Naive thymus-derived CD8-positive, alpha-beta T cell (primary cell): Measurements from ENCODE around the gene CDKAL1. TPM values are rescaled to one million over a fixed set of nuclear protein-coding genes. Genes with fewer than 3 reads are reported as not detected.
A peak's percentile ranks its signal among the peaks of the same experiment; 100 is the strongest.
"Not testable (repeated sequence)": the region's sequence is repeated elsewhere in the genome, so short reads cannot be mapped to it uniquely, and the experiment has no call there.

Experiments
- ATAC-seq, 2 donors: fragments of 150-1000 bp; cut with Tn5 transposase in 1 of 2; sonication (Bioruptor Pico), chemical (Tn5 transposase) in 1 of 2; 1 replicate in 1 of 2; 2 replicates in 1 of 2; pipeline ENCODE4 v1.10.0; 2021; ENCODE audit warnings: mild to moderate bottlenecking in 2 of 2, moderate library complexity in 2 of 2
- POLR2A ChIA-PET: fragments of 350-600 bp; sonication (Branson Sonifier 250); formaldehyde crosslinking; loops from one replicate; lab custom pipeline; 2021; ENCODE audit warnings: antibody characterized with exemption; lab: Charles Lee
- DNase-seq, 10 donors: peaks; one replicate each; pipeline versions ENCODE4 v3.0.0 to v3.0.0-alpha.2; 2020 to 2022
- H3K27ac Mint-ChIP-seq, 10 donors: one replicate each; pipeline ENCODE4 v1.8.0; 2020 to 2022; ENCODE audit warnings: mild to moderate bottlenecking in 10 of 10, mixed read lengths in 10 of 10, moderate library complexity in 4 of 10, inconsistent platforms in 1 of 10
- H3K27me3 Mint-ChIP-seq, 5 donors: one replicate each; pipeline ENCODE4 v1.8.0; 2021 to 2022; ENCODE audit warnings: mixed read lengths in 5 of 5
- H3K36me3 Mint-ChIP-seq, 3 donors: one replicate each; pipeline ENCODE4 v1.8.0; 2020 to 2022; ENCODE audit warnings: mixed read lengths in 3 of 3, mild to moderate bottlenecking in 2 of 3, inconsistent platforms in 1 of 3
- H3K4me1 Mint-ChIP-seq, 4 donors: one replicate each; pipeline ENCODE4 v1.8.0; 2021 to 2022; ENCODE audit warnings: mixed read lengths in 4 of 4
- H3K4me3 Mint-ChIP-seq, 10 donors: one replicate each; pipeline ENCODE4 v1.8.0; 2020 to 2022; ENCODE audit warnings: mild to moderate bottlenecking in 10 of 10, mixed read lengths in 10 of 10, moderate library complexity in 6 of 10, inconsistent platforms in 1 of 10
- H3K9me3 Mint-ChIP-seq, 9 donors: one replicate each; pipeline ENCODE4 v1.8.0; 2020 to 2022; ENCODE audit warnings: mixed read lengths in 9 of 9, mild to moderate bottlenecking in 3 of 9, inconsistent platforms in 1 of 9, moderate library complexity in 1 of 9
- polyA plus RNA-seq, 3 donors: library from polyadenylated mRNA; unstranded; fragments of 300-500 nt; fragmentation: Illumina TruSeq; gene quantifications; one replicate each; pipeline ENCODE4 v1.2.3, GENCODE V29; 2021
- total RNA-seq, 8 experiments: library from RNA in 2 of 8; stranded (reverse) in 2 of 8; gene quantifications; one replicate each; pipeline ENCODE4 v1.2.3 and lab custom pipeline; 2021 to 2026

The CDKAL1 gene
- total and polyA plus RNA-seq, 5 experiments from 2014 or later: 21.5 to 36.7 (median 29.1) TPM

DNA sequence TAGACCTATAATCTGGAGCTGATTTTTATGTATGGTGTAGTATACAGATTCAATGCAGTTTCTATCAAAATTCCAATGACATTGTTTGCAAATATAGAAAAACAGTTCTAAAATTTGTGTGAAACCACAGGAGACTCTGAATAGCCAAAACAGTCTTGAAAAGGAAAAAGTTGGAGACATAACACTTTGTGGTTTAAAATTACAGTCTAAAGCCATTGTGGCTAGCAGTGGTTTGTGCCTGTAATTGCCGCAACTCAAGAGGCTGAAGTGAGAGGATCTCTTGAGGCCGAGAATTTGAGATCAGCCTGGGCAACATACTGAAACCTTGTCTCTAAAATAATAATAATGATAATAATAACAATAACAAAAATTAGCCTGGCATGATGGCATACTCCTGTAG is 213.7 kb downstream of the CDKAL1 start:
- H3K27me3 Mint-ChIP-seq: no peaks in the 10 kb centered on the region
- H3K4me3 Mint-ChIP-seq: no peak overlapping the region
- peaks cover 6 to 25% (median 23%) of the 10 kb centered on the region in 3 donors for H3K36me3 Mint-ChIP-seq
- H3K27ac Mint-ChIP-seq: no peak overlapping the region
- DNase-seq: no peak
- H3K4me1 Mint-ChIP-seq: peaks cover 3 to 19% (median 10%) of the 10 kb centered on the region in 4 donors
- peaks cover 0 to 8% (median 0%) of the 10 kb centered on the region in 9 donors for H3K9me3 Mint-ChIP-seq
- ATAC-seq: no peak
- POLR2A ChIA-PET: no interaction called here

DNA sequence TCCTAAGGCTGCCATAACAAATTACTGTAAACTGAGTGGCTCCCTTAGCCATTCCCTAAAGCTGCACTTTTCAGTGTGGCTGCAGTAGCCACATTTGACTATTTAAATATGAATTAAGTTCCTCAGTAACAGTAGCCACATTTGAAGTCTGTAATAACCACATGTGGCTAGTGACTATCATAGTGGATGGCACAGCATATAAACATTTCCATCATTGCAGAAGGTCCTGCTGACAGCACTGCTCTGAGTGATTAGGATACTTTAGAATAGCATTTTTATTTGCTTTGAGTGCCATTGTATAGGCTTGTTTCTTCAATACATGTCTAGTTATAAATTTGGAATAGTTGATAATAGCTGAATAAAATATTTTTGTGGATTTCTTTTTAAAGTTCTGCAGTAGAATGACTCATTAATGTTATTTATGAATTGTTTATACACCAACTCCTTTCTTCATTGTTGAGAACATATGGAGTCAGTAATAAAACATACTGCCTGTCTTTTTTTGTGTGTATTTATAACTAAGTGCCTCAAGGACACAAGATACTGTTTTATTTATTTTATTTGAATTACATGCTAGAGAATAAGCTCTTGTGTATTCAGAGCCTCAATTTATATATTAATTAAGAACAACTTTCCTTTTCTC is 217.2 kb downstream of the CDKAL1 start:
- Mint-ChIP-seq H3K9me3 (peaks cover 0 to 17% (median 6%) of the 10 kb centered on the region in 9 donors), H3K4me1 (peaks cover 13 to 28% (median 19%) of the 10 kb centered on the region in 4 donors), H3K4me3 (no peak overlapping the region), H3K36me3 (peaks cover 25 to 37% (median 31%) of the 10 kb centered on the region in 3 donors), H3K27me3 (no peaks in the 10 kb centered on the region), H3K27ac (no peak overlapping the region)
- POLR2A ChIA-PET: no interaction called here
- ATAC-seq (no peak), DNase-seq (no peak)

DNA sequence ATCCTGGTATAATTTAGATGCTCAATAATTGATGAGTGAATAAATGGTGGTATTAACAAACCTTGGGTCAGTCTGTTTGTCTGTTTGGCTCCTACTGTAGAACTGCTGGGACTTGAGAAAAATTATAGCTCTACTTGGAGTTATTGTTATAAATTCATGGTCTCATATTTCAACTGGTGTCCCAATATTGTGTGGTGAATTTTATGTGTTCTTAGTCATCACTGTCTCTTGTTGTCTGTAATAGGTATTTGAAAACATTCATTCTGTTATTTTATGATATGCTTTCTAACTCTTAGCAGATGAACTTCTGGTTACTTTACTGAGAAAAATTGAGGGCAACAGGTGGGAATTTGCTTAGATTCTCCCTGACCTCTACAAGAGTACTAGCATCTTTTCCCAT is 221.4 kb downstream of the CDKAL1 start:
- H3K27me3 Mint-ChIP-seq: no peaks in the 10 kb centered on the region
- no peak for ATAC-seq
- H3K27ac Mint-ChIP-seq: peak overlapping the region in 1 of 10 donors; percentile 7
- peaks cover 0 to 17% (median 6%) of the 10 kb centered on the region in 9 donors for H3K9me3 Mint-ChIP-seq
- H3K4me3 Mint-ChIP-seq: no peak overlapping the region
- DNase-seq: no peak
- H3K4me1 Mint-ChIP-seq: peaks cover 11 to 18% (median 14%) of the 10 kb centered on the region in 4 donors
- POLR2A ChIA-PET: no interaction called here
- H3K36me3 Mint-ChIP-seq: peaks cover 20 to 48% (median 38%) of the 10 kb centered on the region in 3 donors

DNA sequence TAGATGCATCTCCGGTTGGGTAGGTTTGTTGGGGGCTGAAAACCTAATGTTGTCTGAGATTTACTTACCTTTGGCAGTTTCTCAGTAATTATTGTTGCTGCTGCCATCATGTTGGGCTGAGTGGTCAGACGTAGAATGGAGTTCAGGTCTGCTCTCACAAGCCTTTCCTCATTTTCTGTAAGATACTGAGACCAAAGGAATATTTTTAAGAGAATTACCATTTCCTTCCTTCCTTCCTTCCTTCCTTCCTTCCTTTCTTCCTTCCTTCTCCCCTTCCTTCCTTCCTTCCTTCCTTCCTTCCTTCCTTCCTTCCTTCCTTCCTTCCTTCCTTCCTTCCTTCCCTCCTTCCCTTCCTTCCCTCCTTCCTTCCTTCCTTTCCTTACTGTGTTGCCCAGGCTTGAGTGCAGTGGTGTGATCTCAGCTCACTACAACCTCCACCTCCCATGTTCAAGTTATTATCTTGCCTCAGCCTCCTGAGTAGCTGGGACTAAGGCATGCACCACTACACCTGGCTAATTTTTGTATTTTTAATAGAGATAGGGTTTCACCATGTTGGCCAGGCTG is 222.4 kb downstream of the CDKAL1 start:
- ATAC-seq, H3K27me3 Mint-ChIP-seq, H3K27ac Mint-ChIP-seq, H3K4me3 Mint-ChIP-seq, POLR2A ChIA-PET, DNase-seq: not testable (repeated sequence)
- H3K4me1 Mint-ChIP-seq: peaks cover 10 to 15% (median 13%) of the 10 kb centered on the region in 4 donors
- peaks cover 0 to 17% (median 6%) of the 10 kb centered on the region in 9 donors for H3K9me3 Mint-ChIP-seq
- H3K36me3 Mint-ChIP-seq: peaks cover 20 to 48% (median 37%) of the 10 kb centered on the region in 3 donors

DNA sequence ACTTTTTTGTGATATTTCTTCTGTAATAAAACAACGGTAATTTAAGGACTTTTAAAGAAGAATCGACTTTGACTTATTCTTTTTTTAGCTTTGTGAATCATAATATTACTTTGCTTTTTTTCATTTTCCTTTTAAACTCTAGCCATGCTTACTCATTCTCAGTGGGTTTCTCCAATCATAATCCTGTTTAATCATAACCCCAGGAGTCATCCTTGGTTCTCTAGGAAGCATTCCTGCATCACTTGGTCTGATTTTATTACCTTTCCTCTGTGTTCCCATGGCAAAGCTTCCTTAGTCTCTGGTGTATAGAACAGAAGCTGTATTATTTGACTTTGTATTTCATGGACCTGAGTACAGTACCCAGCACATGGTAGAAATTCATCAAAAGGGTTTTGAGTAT is 223.5 kb downstream of the CDKAL1 start:
- H3K27me3 Mint-ChIP-seq: no peaks in the 10 kb centered on the region
- peaks cover 10 to 15% (median 13%) of the 10 kb centered on the region in 4 donors for H3K4me1 Mint-ChIP-seq
- H3K27ac Mint-ChIP-seq: no peak overlapping the region
- peaks cover 20 to 41% (median 27%) of the 10 kb centered on the region in 3 donors for H3K36me3 Mint-ChIP-seq
- H3K9me3 Mint-ChIP-seq: peaks cover 0 to 17% (median 3%) of the 10 kb centered on the region in 9 donors
- no peak overlapping the region for H3K4me3 Mint-ChIP-seq
- no peak for ATAC-seq
- no peak for DNase-seq
- POLR2A ChIA-PET: no interaction called here

DNA sequence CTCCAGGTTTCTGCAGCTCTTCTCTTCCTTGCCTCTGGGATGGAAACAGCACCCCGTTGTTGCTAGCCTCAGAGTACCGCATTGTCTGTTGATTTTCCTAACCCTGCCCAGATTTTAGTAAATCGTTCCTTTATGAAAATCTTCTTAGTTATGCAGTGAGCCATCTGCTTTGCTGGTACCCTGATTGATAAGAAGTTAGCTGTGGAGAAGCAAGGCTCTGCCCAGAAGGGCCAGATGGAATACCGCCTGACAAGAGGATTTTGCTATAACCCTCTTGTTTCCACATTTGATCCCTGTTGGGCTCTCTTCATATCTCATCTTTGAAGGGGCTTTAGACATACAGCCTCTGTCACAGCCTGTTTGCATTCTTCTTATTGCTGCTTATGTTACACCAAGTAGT is 229.0 kb downstream of the CDKAL1 start:
- no peaks in the 10 kb centered on the region for H3K27me3 Mint-ChIP-seq
- H3K36me3 Mint-ChIP-seq: peaks cover 0 to 19% (median 17%) of the 10 kb centered on the region in 3 donors
- no peaks in the 10 kb centered on the region for H3K9me3 Mint-ChIP-seq
- no peaks in the 10 kb centered on the region for H3K4me1 Mint-ChIP-seq
- no peak for DNase-seq
- POLR2A ChIA-PET: no interaction called here
- no peak for ATAC-seq
- no peak overlapping the region for H3K4me3 Mint-ChIP-seq
- no peak overlapping the region for H3K27ac Mint-ChIP-seq

DNA sequence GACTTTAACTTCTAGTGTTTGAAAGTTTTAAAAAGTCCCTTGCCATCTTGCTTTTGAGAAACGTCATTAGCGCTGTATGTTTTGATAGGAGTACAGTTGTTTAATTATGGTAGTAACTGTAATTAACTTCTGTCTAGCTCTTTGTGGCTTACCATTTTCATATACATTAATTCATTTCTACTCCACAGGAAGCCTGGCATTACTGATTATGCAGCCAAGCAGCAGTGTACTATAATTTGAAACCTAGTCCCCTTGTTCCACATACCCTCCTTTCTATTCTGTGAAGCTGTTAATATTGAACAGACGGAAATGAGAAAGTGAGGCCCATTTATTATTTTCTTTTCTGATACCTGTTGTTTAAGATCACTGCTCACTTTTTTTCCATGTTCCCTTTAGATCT is 235.4 kb downstream of the CDKAL1 start:
- DNase-seq: no peak
- Mint-ChIP-seq H3K9me3 (no peaks in the 10 kb centered on the region), H3K27me3 (no peaks in the 10 kb centered on the region), H3K36me3 (peaks cover 4 to 39% (median 24%) of the 10 kb centered on the region in 3 donors), H3K4me1 (peaks cover 0 to 3% (median 0%) of the 10 kb centered on the region in 4 donors), H3K4me3 (no peak overlapping the region), H3K27ac (no peak overlapping the region)
- ATAC-seq: no peak
- POLR2A ChIA-PET: no interaction called here

DNA sequence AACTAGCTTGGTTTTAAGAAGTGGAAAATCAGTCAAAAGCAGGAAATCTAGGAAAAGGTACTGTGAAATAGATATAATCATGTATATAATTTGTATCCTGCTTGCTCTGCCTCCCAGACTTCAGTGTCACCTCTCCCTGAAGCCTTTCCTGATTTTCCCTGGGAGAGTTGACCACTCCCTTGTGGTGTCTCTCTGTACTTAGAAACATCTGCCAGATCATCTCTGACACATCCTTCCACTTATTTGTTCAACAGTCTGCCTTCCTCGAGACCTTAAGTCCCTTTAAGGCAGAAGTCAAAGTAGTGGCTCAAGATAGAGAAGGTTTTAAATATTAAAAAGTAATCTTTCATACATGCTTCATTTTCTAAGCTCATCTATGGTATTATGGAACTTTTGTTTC is 236.5 kb downstream of the CDKAL1 start:
- Mint-ChIP-seq H3K27me3 (no peaks in the 10 kb centered on the region), H3K9me3 (no peaks in the 10 kb centered on the region), H3K4me1 (peaks cover 0 to 3% (median 0%) of the 10 kb centered on the region in 4 donors), H3K36me3 (peaks cover 4 to 37% (median 21%) of the 10 kb centered on the region in 3 donors), H3K27ac (no peak overlapping the region), H3K4me3 (no peak overlapping the region)
- ATAC-seq: no peak
- POLR2A ChIA-PET: no interaction called here
- DNase-seq: no peak

DNA sequence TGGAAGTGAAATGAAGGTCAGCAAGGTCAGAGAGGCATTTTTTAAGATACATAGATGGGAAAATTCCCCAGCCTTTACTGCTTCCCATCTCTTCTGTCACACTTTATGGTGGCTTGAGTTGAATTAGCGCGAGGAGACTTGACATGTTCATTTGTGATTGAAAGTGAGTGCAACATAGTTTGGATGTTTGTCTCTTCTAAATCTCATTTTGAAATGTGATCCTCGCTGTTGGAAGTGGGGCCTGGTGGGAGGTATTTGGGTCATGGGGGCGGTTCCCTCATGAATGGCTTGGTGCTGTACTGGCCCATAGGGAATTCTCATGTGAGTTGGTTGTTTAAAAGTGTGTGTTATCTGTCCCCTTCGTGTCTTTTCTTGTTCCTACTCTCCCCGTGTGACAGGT is 237.2 kb downstream of the CDKAL1 start:
- POLR2A ChIA-PET: no interaction called here
- Mint-ChIP-seq H3K36me3 (peaks cover 4 to 37% (median 25%) of the 10 kb centered on the region in 3 donors), H3K27ac (no peak overlapping the region), H3K4me1 (peaks cover 0 to 3% (median 0%) of the 10 kb centered on the region in 4 donors), H3K4me3 (no peak overlapping the region), H3K9me3 (no peaks in the 10 kb centered on the region), H3K27me3 (no peaks in the 10 kb centered on the region)
- DNase-seq (no peak), ATAC-seq (no peak)

DNA sequence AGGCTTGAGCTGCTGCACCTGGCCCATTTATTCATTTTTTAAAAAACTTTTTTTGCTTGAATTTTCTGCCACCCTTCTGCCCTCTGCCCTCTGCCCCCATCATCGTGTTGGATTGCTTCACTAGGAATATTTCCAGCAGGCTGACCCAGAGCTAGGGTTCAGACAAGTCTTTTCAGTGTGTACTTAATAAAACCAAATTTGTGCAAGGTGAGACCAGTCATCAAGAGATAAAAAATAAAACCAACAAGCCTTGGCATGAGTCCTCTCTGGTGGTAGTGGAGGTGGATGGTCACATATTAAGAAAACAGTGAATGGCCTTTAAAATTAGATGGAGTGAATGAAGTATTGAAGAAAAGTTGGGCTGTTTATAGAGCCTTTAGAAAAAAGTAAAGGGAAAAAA is 239.6 kb downstream of the CDKAL1 start:
- Mint-ChIP-seq H3K4me3 (no peak overlapping the region), H3K4me1 (peaks cover 0 to 3% (median 0%) of the 10 kb centered on the region in 4 donors), H3K9me3 (no peaks in the 10 kb centered on the region), H3K27ac (no peak overlapping the region), H3K27me3 (no peaks in the 10 kb centered on the region), H3K36me3 (peaks cover 4 to 33% (median 32%) of the 10 kb centered on the region in 3 donors)
- no peak for DNase-seq
- POLR2A ChIA-PET: no interaction called here
- no peak for ATAC-seq

DNA sequence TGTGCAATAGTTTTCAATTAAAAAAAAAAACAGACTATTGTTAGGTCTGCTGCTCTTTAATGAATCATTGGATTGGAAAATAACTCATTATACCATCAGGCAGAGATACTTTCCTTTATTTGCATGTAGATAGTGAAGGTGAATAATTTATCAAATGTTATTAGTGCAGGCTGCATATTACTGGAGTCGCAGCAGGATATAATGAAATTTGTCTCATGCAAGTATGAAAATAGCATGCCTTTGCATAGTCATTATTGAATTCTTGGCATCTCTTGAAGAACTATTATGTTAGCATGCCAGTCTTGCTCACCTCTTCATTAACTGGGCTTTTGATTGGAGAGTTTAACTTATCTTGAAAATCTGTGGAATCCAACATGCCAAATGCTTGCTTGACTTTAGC is 241.7 kb downstream of the CDKAL1 start:
- H3K36me3 Mint-ChIP-seq: peaks cover 7 to 36% (median 31%) of the 10 kb centered on the region in 3 donors
- H3K4me3 Mint-ChIP-seq: no peak overlapping the region
- H3K27me3 Mint-ChIP-seq: no peaks in the 10 kb centered on the region
- H3K4me1 Mint-ChIP-seq: peaks cover 0 to 2% (median 0%) of the 10 kb centered on the region in 4 donors
- ATAC-seq (no peak), DNase-seq (no peak)
- POLR2A ChIA-PET: no interaction called here
- no peaks in the 10 kb centered on the region for H3K9me3 Mint-ChIP-seq
- no peak overlapping the region for H3K27ac Mint-ChIP-seq

DNA sequence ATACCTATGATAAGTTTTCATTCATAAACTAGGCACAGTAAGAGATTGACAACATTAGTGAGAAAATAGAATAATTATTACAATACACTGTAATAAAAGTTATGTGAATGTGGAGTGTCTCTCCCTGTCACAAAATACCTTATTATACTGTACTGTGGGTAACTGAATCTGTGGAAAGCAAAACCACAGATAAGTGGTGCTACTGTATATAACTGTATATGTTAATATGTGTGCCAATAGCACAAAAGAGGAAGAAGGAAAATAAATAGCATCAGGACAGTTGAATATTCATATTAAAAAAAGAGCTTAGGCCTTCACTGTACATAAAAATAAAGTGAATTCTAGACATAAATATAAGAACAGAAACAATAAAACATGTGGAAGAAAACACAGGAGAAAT is 243.5 kb downstream of the CDKAL1 start:
- ATAC-seq (no peak), DNase-seq (no peak)
- peaks cover 15 to 49% (median 40%) of the 10 kb centered on the region in 3 donors for H3K36me3 Mint-ChIP-seq
- H3K4me3 Mint-ChIP-seq: no peak overlapping the region
- no peaks in the 10 kb centered on the region for H3K27me3 Mint-ChIP-seq
- H3K27ac Mint-ChIP-seq: no peak overlapping the region
- H3K4me1 Mint-ChIP-seq: peaks cover 0 to 3% (median 0%) of the 10 kb centered on the region in 4 donors
- POLR2A ChIA-PET: no interaction called here
- no peaks in the 10 kb centered on the region for H3K9me3 Mint-ChIP-seq

DNA sequence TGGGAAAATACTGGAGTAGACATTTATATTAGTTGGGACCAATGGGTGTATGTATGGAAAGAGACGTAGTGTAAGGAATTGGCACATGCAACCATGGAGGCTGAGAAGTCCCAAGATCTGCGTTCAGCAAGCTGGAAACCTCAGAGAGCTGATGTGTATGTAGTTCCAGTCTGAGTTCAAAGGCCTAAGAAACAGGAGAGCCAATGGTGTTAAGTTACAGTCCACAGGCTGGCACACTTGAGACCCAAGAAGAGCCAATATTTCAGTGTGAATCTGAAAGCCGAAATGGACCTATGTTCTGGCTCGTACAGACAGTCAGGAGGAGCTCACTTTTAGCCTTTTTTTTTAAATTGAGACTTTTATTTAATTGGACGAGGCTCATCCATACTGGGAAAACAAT is 244.2 kb downstream of the CDKAL1 start:
- ATAC-seq (no peak), DNase-seq (no peak)
- POLR2A ChIA-PET: no interaction called here
- no peaks in the 10 kb centered on the region for H3K9me3 Mint-ChIP-seq
- peaks cover 19 to 51% (median 43%) of the 10 kb centered on the region in 3 donors for H3K36me3 Mint-ChIP-seq
- H3K4me1 Mint-ChIP-seq: peaks cover 0 to 3% (median 0%) of the 10 kb centered on the region in 4 donors
- H3K4me3 Mint-ChIP-seq: no peak overlapping the region
- peak overlapping the region in 2 of 10 donors; percentile 45 to 62 for H3K27ac Mint-ChIP-seq
- H3K27me3 Mint-ChIP-seq: no peaks in the 10 kb centered on the region
